Peyer's patch (tissue), 4 donors: ENCODE data around the gene NFATC2IP. TPM values are rescaled to one million over a fixed set of nuclear protein-coding genes. Genes with fewer than 3 reads are reported as not detected.

Experiments
- DNase-seq, 3 donors: peaks; one replicate each; pipeline ENCODE4 v3.0.0-alpha.2; 2017 to 2019
- H3K27ac ChIP-seq, 4 donors: fragments of 200-600 bp; sonication (generic); one replicate each; pipeline ENCODE4 v1.5.1; 2016 to 2019
- H3K27me3 ChIP-seq, 2 donors: fragments of 200-600 bp; sonication (generic); one replicate each; pipeline ENCODE4 v1.5.1; 2019
- H3K36me3 ChIP-seq, 3 donors: fragments of 200-600 bp; sonication (generic); one replicate each; pipeline ENCODE4 v1.5.1; 2016 to 2019
- H3K4me1 ChIP-seq, 4 donors: fragments of 200-600 bp; sonication (generic); one replicate each; pipeline ENCODE4 v1.5.1; 2016 to 2019
- H3K4me3 ChIP-seq, 4 donors: fragments of 200-600 bp; sonication (generic); 1 replicate in 3 of 4; 2 replicates in 1 of 4; pipeline ENCODE4 v1.5.1; 2016 to 2019; ENCODE audit warnings: mild to moderate bottlenecking in 1 of 4
- H3K9me3 ChIP-seq, 4 donors: fragments of 200-600 bp; sonication (generic); one replicate each; pipeline ENCODE4 v1.5.1; 2016 to 2019; ENCODE audit warnings: mild to moderate bottlenecking in 1 of 4
- CTCF ChIP-seq, 6 experiments: fragments of 450-650 bp in 4 of 6; fragments of 200-600 bp in 2 of 6; sonication (generic) in 1 of 6; IDR thresholded peaks; one replicate each; pipeline ENCODE4 v1.5.1; 2017 to 2019; ENCODE audit warnings: antibody characterized with exemption in 6 of 6, mild to moderate bottlenecking in 3 of 6, moderate library complexity in 1 of 6
- POLR2A ChIP-seq, 2 donors: fragments of 450-650 bp; IDR thresholded peaks; one replicate each; pipeline ENCODE4 v1.5.1; 2017; ENCODE audit warnings: antibody characterized with exemption in 2 of 2, mild to moderate bottlenecking in 2 of 2, moderate library complexity in 2 of 2
- total RNA-seq, 4 donors: library from RNA; depleted of rRNA; stranded (reverse); fragments of >200 nt; gene quantifications; one replicate each; pipeline ENCODE4 v1.1.0, GENCODE V29; 2016

Gene NFATC2IP
- total RNA-seq, 4 donors from 2014 or later: 53.8 to 86.5 (median 79.6) TPM

- Histone ChIP-seq H3K36me3 (peaks cover 0 to 26% (median 0%) of the 10 kb centered on the region in 3 donors), H3K27me3 (no peaks in the 10 kb centered on the region), H3K27ac (peak overlapping the region in 1 of 4 donors; percentile 5), H3K4me1 (peaks cover 0 to 10% (median 2%) of the 10 kb centered on the region in 4 donors), H3K9me3 (no peaks in the 10 kb centered on the region), H3K4me3 (no peak overlapping the region)
- TF ChIP-seq POLR2A (IDR thresholded peaks at IDR 0.05): no peak
- TF ChIP-seq CTCF (IDR thresholded peaks at IDR 0.05): no peak
- DNase-seq: no peak
Measured at GRCh38 chr16:28989363-28989762, 38.6 kb downstream of the NFATC2IP start.

GRCh38 chr16:28990375-28991040, 39.8 kb downstream of the NFATC2IP start:
- TF ChIP-seq CTCF (IDR thresholded peaks at IDR 0.05) (no peak), POLR2A (IDR thresholded peaks at IDR 0.05) (no peak)
- peaks cover 0 to 25% (median 0%) of the 10 kb centered on the region in 3 donors for H3K36me3 ChIP-seq
- no peaks in the 10 kb centered on the region for H3K9me3 ChIP-seq
- H3K4me1 ChIP-seq: no peaks in the 10 kb centered on the region
- no peak for DNase-seq
- no peak overlapping the region for H3K27ac ChIP-seq
- no peaks in the 10 kb centered on the region for H3K27me3 ChIP-seq
- H3K4me3 ChIP-seq: no peak overlapping the region

- Histone ChIP-seq H3K36me3 (peaks cover 0 to 16% (median 0%) of the 10 kb centered on the region in 3 donors), H3K9me3 (no peaks in the 10 kb centered on the region), H3K27me3 (no peaks in the 10 kb centered on the region), H3K4me3 (no peak overlapping the region), H3K27ac (no peak overlapping the region), H3K4me1 (no peaks in the 10 kb centered on the region)
- DNase-seq: no peak
- TF ChIP-seq CTCF (IDR thresholded peaks at IDR 0.05) (no peak), POLR2A (IDR thresholded peaks at IDR 0.05) (no peak)
Measured at GRCh38 chr16:28991687-28992086, 41.0 kb downstream of the NFATC2IP start.

GRCh38 chr16:28992496-28992895, 41.8 kb downstream of the NFATC2IP start:
- no peaks in the 10 kb centered on the region for H3K27me3 ChIP-seq
- H3K9me3 ChIP-seq: no peaks in the 10 kb centered on the region
- no peaks in the 10 kb centered on the region for H3K4me1 ChIP-seq
- H3K4me3 ChIP-seq: no peak overlapping the region
- TF ChIP-seq POLR2A (IDR thresholded peaks at IDR 0.05) (no peak), CTCF (IDR thresholded peaks at IDR 0.05) (no peak)
- peaks cover 0 to 10% (median 0%) of the 10 kb centered on the region in 3 donors for H3K36me3 ChIP-seq
- H3K27ac ChIP-seq: no peak overlapping the region
- no peak for DNase-seq

- H3K27me3 ChIP-seq: no peaks in the 10 kb centered on the region
- DNase-seq: no peak
- no peak overlapping the region for H3K27ac ChIP-seq
- TF ChIP-seq POLR2A (IDR thresholded peaks at IDR 0.05): no peak
- no peak for TF ChIP-seq CTCF (IDR thresholded peaks at IDR 0.05)
- H3K4me1 ChIP-seq: no peaks in the 10 kb centered on the region
- no peaks in the 10 kb centered on the region for H3K36me3 ChIP-seq
- H3K9me3 ChIP-seq: no peaks in the 10 kb centered on the region
- no peak overlapping the region for H3K4me3 ChIP-seq
Measured at GRCh38 chr16:28998837-28999236, 48.1 kb downstream of the NFATC2IP start.
